ENCODE results near the gene KLHL35.

The KLHL35 gene

DNA sequence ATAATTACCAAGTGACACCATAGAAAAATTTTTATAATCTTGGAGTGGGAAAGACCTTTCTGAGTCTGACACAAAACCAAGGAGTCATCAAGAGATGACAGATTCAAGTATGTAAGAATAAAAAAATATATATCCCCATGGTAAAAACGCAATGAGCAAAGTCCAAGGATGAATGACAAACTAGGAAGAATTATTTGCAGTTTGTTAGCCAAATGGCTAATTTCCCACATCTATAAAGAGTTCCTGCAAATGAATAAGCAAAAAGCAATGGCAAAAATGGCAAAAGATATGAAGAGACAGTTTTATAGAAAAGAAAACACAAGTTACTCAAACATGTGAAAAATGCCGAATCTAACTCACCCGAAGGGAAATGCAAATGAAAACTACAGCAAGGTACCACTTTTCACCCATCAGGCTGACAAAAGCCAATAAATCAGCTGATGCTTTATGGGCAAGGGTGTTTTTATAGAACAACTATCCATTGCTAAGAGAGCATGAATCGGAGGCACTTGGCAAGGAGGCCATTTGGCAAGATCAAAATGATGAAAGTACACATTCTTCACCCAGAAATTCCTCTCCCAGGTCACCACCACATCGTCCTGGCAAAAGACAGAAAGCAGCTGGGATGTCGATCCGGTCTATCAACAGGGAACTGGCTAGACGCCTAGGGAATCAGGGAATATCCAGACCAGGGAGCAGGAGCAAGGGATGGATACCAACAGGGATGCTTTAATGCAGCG is 21.1 kb upstream of the KLHL35 start:
- no peak overlapping the region for H3K27ac ChIP-seq (ENCODE audit: insufficient read depth, low read depth, low read length, poor library complexity, severe bottlenecking)
- H3K9me3 ChIP-seq (ENCODE audit: control insufficient read depth, low read length): no peaks in the 10 kb centered on the region
- WGBS, 2 experiments: 85 to 92% methylated on average over 9 of the region's 9 CpGs
- peaks cover 22% of the 10 kb centered on the region for H3K4me1 ChIP-seq (ENCODE audit: control insufficient read depth, insufficient read depth, low read length)
- H3K4me3 ChIP-seq (ENCODE audit: insufficient read depth, low read depth, low read length): no peak overlapping the region
- no peaks in the 10 kb centered on the region for H3K27me3 ChIP-seq (ENCODE audit: control insufficient read depth, insufficient read depth, low read length, poor library complexity, severe bottlenecking)
- H3K36me3 ChIP-seq (ENCODE audit: control insufficient read depth, insufficient read depth, low read length): no peaks in the 10 kb centered on the region

DNA sequence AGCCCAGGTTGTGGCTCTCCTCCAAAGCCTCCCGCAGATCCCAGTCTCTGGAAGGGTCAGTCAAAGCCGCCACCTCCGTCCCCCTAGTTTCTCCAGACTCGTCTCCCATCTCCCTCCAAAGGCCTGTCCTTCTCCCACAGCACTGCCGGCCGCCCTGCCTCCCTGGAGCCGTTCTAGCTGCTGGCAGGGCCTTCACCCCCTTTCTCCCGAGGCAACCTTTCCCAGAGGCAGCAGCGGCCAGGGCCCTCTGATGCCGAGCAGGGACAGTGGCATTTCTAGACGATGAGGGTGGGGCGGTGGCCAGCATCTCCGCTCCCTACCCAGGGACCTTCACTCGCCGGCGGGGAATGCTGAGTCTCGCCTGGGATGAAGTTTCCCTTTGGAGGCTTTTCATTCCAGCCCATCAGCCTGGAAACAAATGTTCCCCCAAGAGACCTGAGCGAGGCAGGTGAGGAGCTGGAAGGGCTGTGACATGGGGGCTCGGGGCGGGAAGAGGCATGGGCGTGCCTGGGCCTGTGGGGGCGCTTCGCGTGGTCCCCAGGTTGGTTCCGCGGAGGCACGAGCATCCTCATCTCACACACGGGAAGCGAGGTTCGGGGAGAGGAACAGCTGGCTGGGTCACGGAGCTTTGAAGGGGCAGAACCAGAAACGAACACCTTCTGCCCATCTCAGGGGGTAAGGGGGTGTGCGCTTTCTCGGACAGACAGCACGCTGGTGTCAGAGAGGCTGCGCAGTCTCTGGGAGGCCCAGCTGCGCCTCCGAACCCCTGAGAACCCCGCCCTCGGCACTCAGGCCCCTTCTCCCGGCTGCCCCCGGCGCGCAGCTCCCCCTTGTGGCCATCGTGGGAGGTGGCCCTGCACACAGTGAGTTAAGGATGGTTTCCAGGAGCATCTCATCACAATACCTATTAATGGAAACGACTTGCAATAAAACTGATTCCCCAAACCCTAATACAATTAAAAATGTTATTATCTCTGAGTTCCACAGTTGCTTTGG is 18.1 kb upstream of the KLHL35 start:
- Histone ChIP-seq H3K27me3 (ENCODE audit: control insufficient read depth, insufficient read depth, low read length, poor library complexity, severe bottlenecking) (no peaks in the 10 kb centered on the region), H3K27ac (ENCODE audit: insufficient read depth, low read depth, low read length, poor library complexity, severe bottlenecking) (no peak overlapping the region), H3K4me1 (ENCODE audit: control insufficient read depth, insufficient read depth, low read length) (peaks cover 17% of the 10 kb centered on the region), H3K9me3 (ENCODE audit: control insufficient read depth, low read length) (no peaks in the 10 kb centered on the region), H3K4me3 (ENCODE audit: insufficient read depth, low read depth, low read length) (no peak overlapping the region), H3K36me3 (ENCODE audit: control insufficient read depth, insufficient read depth, low read length) (no peaks in the 10 kb centered on the region)
- 77% methylated on average over 46 of the region's 46 CpGs for WGBS, 2 experiments

DNA sequence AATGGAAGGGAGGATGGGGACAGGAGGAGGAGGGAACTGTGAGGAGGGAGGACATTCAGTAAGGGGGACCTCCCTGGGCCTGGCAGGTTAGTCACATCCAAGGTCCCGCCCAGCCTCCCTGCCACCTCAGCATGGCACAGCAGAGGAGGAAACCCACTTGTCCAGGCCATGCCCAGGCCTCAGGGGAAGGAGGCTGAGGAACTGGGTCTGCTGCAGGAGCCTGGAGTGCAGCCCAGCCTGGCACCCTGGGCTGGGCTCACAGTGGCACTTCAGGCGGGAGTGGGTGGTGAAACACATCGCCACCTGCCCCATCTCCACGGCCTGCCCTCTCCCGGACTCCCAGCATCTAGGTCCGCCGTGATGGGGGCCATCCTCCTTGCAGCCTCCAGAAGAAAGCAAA is 17.2 kb upstream of the KLHL35 start:
- Histone ChIP-seq H3K27me3 (ENCODE audit: control insufficient read depth, insufficient read depth, low read length, poor library complexity, severe bottlenecking) (no peaks in the 10 kb centered on the region), H3K36me3 (ENCODE audit: control insufficient read depth, insufficient read depth, low read length) (no peaks in the 10 kb centered on the region), H3K4me3 (ENCODE audit: insufficient read depth, low read depth, low read length) (no peak overlapping the region), H3K9me3 (ENCODE audit: control insufficient read depth, low read length) (no peaks in the 10 kb centered on the region), H3K27ac (ENCODE audit: insufficient read depth, low read depth, low read length, poor library complexity, severe bottlenecking) (no peak overlapping the region), H3K4me1 (ENCODE audit: control insufficient read depth, insufficient read depth, low read length) (peaks cover 8% of the 10 kb centered on the region)
- 94 to 96% methylated on average over 7 of the region's 7 CpGs for WGBS, 2 experiments

DNA sequence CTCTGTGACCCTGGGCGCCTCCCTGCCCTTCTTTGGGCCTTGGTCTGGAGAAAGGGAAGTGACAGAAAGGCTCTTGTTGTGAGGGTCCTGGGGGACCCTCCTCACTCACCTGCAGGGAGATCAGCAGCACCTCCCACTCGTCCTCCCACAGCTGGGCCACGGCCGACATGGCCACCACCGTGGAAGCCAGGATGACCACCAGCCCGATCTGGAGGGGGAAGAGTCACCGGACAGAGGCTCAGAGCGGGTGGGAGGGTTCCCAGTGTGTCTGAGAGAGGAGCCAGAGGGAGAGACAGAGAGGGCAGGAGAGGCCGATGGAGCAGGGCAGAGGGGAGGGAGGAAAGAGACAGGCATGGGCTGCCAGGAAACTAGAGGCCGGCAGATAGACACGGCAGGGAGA is 16.8 kb upstream of the KLHL35 start:
- Histone ChIP-seq H3K4me1 (ENCODE audit: control insufficient read depth, insufficient read depth, low read length) (peaks cover 3% of the 10 kb centered on the region), H3K27ac (ENCODE audit: insufficient read depth, low read depth, low read length, poor library complexity, severe bottlenecking) (no peak overlapping the region), H3K4me3 (ENCODE audit: insufficient read depth, low read depth, low read length) (no peak overlapping the region), H3K27me3 (ENCODE audit: control insufficient read depth, insufficient read depth, low read length, poor library complexity, severe bottlenecking) (no peaks in the 10 kb centered on the region), H3K9me3 (ENCODE audit: control insufficient read depth, low read length) (no peaks in the 10 kb centered on the region), H3K36me3 (ENCODE audit: control insufficient read depth, insufficient read depth, low read length) (no peaks in the 10 kb centered on the region)
- WGBS, 2 experiments: 92 to 93% methylated on average over 11 of the region's 11 CpGs

DNA sequence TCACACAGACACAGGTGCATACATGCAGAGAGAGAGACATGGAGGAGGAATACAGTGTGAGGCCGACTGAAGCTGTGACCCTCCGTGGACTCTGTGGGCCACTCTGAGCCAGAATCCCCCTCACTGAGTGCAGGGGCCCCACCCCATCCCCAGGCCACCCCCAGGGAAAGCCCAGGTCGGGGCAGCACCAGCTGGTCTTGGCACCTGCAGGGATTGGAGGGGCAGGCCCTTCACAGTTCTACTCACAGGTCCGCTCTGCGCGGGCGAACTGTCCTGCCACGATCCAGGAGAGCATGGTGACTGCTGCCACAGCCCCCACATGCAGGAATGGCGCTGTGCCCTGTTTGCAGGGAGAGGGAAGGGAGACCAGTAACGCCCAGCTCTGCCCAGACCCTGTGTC is 16.3 kb upstream of the KLHL35 start:
- H3K27ac ChIP-seq (ENCODE audit: insufficient read depth, low read depth, low read length, poor library complexity, severe bottlenecking): no peak overlapping the region
- 89 to 91% methylated on average over 10 of the region's 10 CpGs for WGBS, 2 experiments
- H3K9me3 ChIP-seq (ENCODE audit: control insufficient read depth, low read length): no peaks in the 10 kb centered on the region
- H3K4me3 ChIP-seq (ENCODE audit: insufficient read depth, low read depth, low read length): no peak overlapping the region
- H3K27me3 ChIP-seq (ENCODE audit: control insufficient read depth, insufficient read depth, low read length, poor library complexity, severe bottlenecking): no peaks in the 10 kb centered on the region
- H3K4me1 ChIP-seq (ENCODE audit: control insufficient read depth, insufficient read depth, low read length): peaks cover under 1% of the 10 kb centered on the region
- no peaks in the 10 kb centered on the region for H3K36me3 ChIP-seq (ENCODE audit: control insufficient read depth, insufficient read depth, low read length)

DNA sequence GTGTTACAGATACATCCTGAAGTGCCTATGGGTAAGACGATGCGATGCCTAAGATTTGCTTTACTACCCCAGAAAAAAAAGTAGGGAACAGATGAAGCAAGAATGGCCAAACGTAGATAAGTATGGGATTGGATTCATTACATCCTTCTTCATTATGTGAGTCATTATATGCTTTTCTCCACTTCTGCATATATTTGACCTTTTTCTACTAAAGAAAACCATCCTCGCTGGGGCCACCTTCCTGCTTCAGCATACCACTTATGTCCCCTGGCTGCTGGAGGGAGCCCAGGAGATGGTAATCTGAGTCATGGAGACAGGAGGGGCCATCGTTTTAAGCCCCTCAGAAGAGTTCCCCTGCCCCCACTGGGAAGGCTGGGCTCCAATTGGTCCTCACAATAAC is 14.4 kb upstream of the KLHL35 start:
- Histone ChIP-seq H3K27me3 (ENCODE audit: control insufficient read depth, insufficient read depth, low read length, poor library complexity, severe bottlenecking) (no peaks in the 10 kb centered on the region), H3K27ac (ENCODE audit: insufficient read depth, low read depth, low read length, poor library complexity, severe bottlenecking) (no peak overlapping the region), H3K4me3 (ENCODE audit: insufficient read depth, low read depth, low read length) (no peak overlapping the region), H3K9me3 (ENCODE audit: control insufficient read depth, low read length) (no peaks in the 10 kb centered on the region), H3K36me3 (ENCODE audit: control insufficient read depth, insufficient read depth, low read length) (no peaks in the 10 kb centered on the region), H3K4me1 (ENCODE audit: control insufficient read depth, insufficient read depth, low read length) (no peaks in the 10 kb centered on the region)
- WGBS, 2 experiments: 82 to 86% methylated on average over 5 of the region's 5 CpGs

DNA sequence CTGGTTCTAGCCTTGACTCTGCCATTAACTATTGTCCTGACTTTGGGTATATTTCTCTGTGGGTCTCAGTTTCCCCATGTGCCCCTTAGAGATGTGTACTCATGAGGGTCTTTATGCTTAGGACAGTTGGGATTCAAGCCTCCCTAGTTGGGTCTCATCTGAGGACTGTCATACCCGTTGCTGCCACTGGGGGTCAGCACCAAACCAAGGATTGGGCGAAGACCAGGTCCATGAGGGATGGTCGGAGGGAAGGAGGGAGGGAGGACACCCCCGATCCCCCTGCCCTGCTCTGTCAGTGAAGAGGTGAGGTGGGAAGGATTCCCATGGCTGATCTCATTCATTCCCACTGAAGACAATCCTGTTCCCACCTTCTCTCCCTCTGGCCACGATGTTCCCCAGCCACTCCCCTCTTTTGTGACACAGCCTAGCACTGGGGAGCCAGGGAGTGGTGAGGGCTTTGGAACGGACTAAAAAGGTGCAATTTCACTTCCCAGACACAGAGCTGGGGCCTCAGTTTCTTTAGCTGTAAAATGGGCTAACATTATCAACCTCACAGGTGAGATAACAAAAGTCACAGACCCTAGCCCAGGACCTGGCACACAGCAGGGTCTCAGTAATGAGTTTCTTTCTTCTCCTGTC is 12.4 kb upstream of the KLHL35 start:
- no peaks in the 10 kb centered on the region for H3K36me3 ChIP-seq (ENCODE audit: control insufficient read depth, insufficient read depth, low read length)
- H3K4me1 ChIP-seq (ENCODE audit: control insufficient read depth, insufficient read depth, low read length): no peaks in the 10 kb centered on the region
- H3K27me3 ChIP-seq (ENCODE audit: control insufficient read depth, insufficient read depth, low read length, poor library complexity, severe bottlenecking): no peaks in the 10 kb centered on the region
- H3K27ac ChIP-seq (ENCODE audit: insufficient read depth, low read depth, low read length, poor library complexity, severe bottlenecking): no peak overlapping the region
- H3K4me3 ChIP-seq (ENCODE audit: insufficient read depth, low read depth, low read length): no peak overlapping the region
- WGBS, 2 experiments: 25 to 28% methylated on average over 6 of the region's 6 CpGs
- H3K9me3 ChIP-seq (ENCODE audit: control insufficient read depth, low read length): no peaks in the 10 kb centered on the region

DNA sequence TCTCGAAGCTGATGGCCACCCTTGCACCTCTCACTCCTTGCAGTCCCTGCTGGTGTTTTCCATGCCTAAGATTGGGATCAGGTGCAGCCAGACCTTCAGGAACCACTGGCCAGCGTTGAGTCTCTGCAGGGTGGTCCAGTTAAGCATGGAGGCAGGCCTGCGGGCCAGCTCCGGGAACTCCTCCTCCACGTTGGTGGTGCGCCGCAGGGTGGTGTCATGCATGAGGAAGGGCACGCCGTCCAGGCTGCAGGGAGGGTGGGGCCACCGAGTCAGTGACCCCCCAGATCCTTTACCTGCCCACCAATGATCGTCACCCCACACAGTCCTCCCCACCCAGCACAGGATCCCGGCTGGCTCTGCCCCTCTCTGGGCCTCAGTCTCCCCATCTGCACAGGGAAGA is 10.0 kb upstream of the KLHL35 start:
- no peaks in the 10 kb centered on the region for H3K4me1 ChIP-seq (ENCODE audit: control insufficient read depth, insufficient read depth, low read length)
- H3K36me3 ChIP-seq (ENCODE audit: control insufficient read depth, insufficient read depth, low read length): no peaks in the 10 kb centered on the region
- no peaks in the 10 kb centered on the region for H3K9me3 ChIP-seq (ENCODE audit: control insufficient read depth, low read length)
- no peak overlapping the region for H3K4me3 ChIP-seq (ENCODE audit: insufficient read depth, low read depth, low read length)
- no peak overlapping the region for H3K27ac ChIP-seq (ENCODE audit: insufficient read depth, low read depth, low read length, poor library complexity, severe bottlenecking)
- H3K27me3 ChIP-seq (ENCODE audit: control insufficient read depth, insufficient read depth, low read length, poor library complexity, severe bottlenecking): no peaks in the 10 kb centered on the region
- WGBS, 2 experiments: 89 to 91% methylated on average over 12 of the region's 12 CpGs

DNA sequence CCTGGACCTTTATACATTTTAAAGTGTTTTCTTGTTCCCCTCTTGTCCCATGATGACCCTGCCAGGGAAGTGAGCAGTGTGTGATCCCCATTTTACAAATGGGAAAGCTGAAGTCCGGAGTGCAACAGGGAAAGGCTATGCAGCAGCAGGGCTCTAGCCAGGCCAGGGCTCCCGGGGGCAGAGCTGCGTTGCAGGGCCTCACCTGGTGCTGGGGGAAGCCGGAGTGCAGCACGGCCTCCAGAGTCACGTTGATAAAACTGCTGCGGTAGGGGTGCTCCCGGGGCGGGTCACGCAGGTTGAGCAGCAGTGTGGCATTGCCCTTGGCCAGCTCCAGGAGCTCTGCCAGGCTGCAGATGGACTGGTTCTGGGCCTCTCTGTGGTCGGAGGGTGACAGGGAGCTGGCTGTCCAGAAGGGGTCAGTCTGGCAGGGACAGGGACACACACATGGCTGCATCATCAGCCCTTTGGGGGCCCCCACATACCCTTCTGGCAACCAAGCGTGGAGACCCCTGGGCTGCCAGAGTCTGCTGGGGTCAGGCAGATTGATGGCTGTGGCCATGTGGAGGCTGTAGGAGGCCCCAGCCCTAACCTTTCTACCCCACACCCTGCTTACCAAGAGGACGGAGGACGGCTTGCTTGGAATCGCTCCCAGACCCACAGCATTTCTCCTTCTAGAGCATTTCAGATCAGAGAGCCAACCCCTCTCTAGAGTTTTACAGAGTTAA is 9.3 kb upstream of the KLHL35 start:
- Histone ChIP-seq H3K4me3 (ENCODE audit: insufficient read depth, low read depth, low read length) (no peak overlapping the region), H3K27me3 (ENCODE audit: control insufficient read depth, insufficient read depth, low read length, poor library complexity, severe bottlenecking) (no peaks in the 10 kb centered on the region), H3K27ac (ENCODE audit: insufficient read depth, low read depth, low read length, poor library complexity, severe bottlenecking) (no peak overlapping the region), H3K36me3 (ENCODE audit: control insufficient read depth, insufficient read depth, low read length) (no peaks in the 10 kb centered on the region), H3K4me1 (ENCODE audit: control insufficient read depth, insufficient read depth, low read length) (no peaks in the 10 kb centered on the region), H3K9me3 (ENCODE audit: control insufficient read depth, low read length) (no peaks in the 10 kb centered on the region)
- WGBS, 2 experiments: 91 to 92% methylated on average over 15 of the region's 15 CpGs
